ENCODE data around the gene MYO19.
"Not testable (repeated sequence)": the region's sequence is repeated elsewhere in the genome, so short reads cannot be mapped to it uniquely, and the experiment has no call there.

MYO19 gene

DNA sequence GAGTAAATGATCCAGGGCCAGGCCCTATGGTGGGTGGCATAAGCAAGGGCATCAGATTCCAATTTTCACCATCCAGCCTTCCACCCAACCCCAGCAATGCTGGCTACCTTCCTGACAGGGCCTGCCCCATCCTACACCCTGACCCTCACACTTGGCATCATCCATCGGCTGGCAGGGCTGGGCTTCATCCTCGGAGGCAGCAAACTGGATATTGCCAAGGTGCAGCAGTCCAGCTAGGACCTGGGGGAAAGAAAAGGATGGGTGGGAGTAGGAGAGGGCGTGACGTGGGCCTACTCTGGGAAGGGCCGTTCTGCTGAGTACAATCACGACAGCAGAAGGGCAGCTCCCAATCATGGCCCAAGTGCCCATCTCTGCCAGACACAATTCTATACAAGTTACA is 23.5 kb downstream of the MYO19 start:
- H2BK12ac ChIP-seq (ENCODE audit: low read length) = no peak overlapping the region
- no CpG with 5 or more reads among the region's 6 CpGs for WGBS (ENCODE audit: extremely low coverage, insufficient coverage, insufficient read length)
- no peaks in the 10 kb centered on the region for H3K27me3 ChIP-seq (ENCODE audit: insufficient read depth, low read length)
- H3K4me3 ChIP-seq (ENCODE audit: low read depth, low read length) = no peak overlapping the region
- H4K8ac ChIP-seq (ENCODE audit: low read depth, low read length) = no peak overlapping the region
- no peak for DNase-seq
- no peak overlapping the region for H2AFZ ChIP-seq (ENCODE audit: insufficient read depth, low read length, poor library complexity)
- no peaks in the 10 kb centered on the region for H3K4me1 ChIP-seq (ENCODE audit: control insufficient read depth in 1 of 2, insufficient read depth in 2 of 2, low read length in 2 of 2)
- H3K27ac ChIP-seq (ENCODE audit: low read depth, low read length) = no peak overlapping the region
- no peak overlapping the region for H3K14ac ChIP-seq (ENCODE audit: low read length)
- no peaks in the 10 kb centered on the region for H3K79me2 ChIP-seq (ENCODE audit: control insufficient read depth, insufficient read depth, low read length, poor library complexity)
- no peaks in the 10 kb centered on the region for H3K79me1 ChIP-seq (ENCODE audit: low read length)
- no peak overlapping the region for H4K12ac ChIP-seq (ENCODE audit: low read depth, low read length)
- no peak overlapping the region for H3K9ac ChIP-seq (ENCODE audit: low read length)
- no peak overlapping the region for H3K4ac ChIP-seq (ENCODE audit: low read depth, low read length)
- H3K9me3 ChIP-seq (ENCODE audit: insufficient read depth, low read depth, low read length) = peaks cover 4% of the 10 kb centered on the region
- no peak overlapping the region for H3K23ac ChIP-seq (ENCODE audit: low read length)
- no peak overlapping the region for H3K4me2 ChIP-seq (ENCODE audit: low read length)
- no peak overlapping the region for H2BK5ac ChIP-seq (ENCODE audit: low read depth, low read length, poor library complexity)
- no peak overlapping the region for H3K18ac ChIP-seq (ENCODE audit: low read length)
- H3K36me3 ChIP-seq (ENCODE audit: control insufficient read depth in 1 of 2, insufficient read depth in 2 of 2, low read length in 2 of 2) = peaks cover 73 to 85% of the 10 kb centered on the region in 2 experiments
- H2AK5ac ChIP-seq (ENCODE audit: low read length) = no peak overlapping the region
- H4K91ac ChIP-seq (ENCODE audit: low read depth, low read length) = no peak overlapping the region
- no peak overlapping the region for H2BK120ac ChIP-seq (ENCODE audit: insufficient read depth, low read length, poor library complexity)

DNA sequence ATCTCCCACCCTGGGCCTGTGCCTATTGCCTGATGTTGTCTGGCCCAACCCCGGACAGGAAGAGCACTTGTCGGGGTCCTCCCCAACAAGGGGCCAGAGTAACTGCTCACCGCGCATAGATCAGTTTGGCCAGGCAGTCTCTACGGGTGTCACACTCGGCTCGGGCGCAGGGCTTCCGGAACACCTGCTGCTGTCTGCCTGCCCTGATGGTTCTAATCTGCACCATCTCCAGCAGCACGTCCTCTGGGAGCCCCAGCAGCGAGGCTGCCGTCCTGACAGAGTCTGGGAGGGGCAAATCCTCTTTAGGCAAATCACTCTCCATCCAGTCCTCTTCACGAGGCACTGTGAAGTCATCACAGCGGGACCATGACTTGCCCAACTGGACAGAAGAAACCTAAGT is 24.0 kb downstream of the MYO19 start:
- H4K91ac ChIP-seq (ENCODE audit: low read depth, low read length) = no peak overlapping the region
- H3K4me3 ChIP-seq (ENCODE audit: low read depth, low read length) = no peak overlapping the region
- no peak overlapping the region for H3K9ac ChIP-seq (ENCODE audit: low read length)
- H3K79me1 ChIP-seq (ENCODE audit: low read length) = no peaks in the 10 kb centered on the region
- H3K4me2 ChIP-seq (ENCODE audit: low read length) = no peak overlapping the region
- no peak overlapping the region for H4K12ac ChIP-seq (ENCODE audit: low read depth, low read length)
- no peak overlapping the region for H2BK5ac ChIP-seq (ENCODE audit: low read depth, low read length, poor library complexity)
- H3K4ac ChIP-seq (ENCODE audit: low read depth, low read length) = no peak overlapping the region
- H3K27ac ChIP-seq (ENCODE audit: low read depth, low read length) = no peak overlapping the region
- H3K14ac ChIP-seq (ENCODE audit: low read length) = no peak overlapping the region
- no peak overlapping the region for H3K23ac ChIP-seq (ENCODE audit: low read length)
- H2BK120ac ChIP-seq (ENCODE audit: insufficient read depth, low read length, poor library complexity) = no peak overlapping the region
- H3K79me2 ChIP-seq (ENCODE audit: control insufficient read depth, insufficient read depth, low read length, poor library complexity) = no peaks in the 10 kb centered on the region
- DNase-seq = peak; percentile 57 to 66
- no CpG with 5 or more reads among the region's 14 CpGs for WGBS (ENCODE audit: extremely low coverage, insufficient coverage, insufficient read length)
- no peak overlapping the region for H2AFZ ChIP-seq (ENCODE audit: insufficient read depth, low read length, poor library complexity)
- no peak overlapping the region for H2BK12ac ChIP-seq (ENCODE audit: low read length)
- H4K8ac ChIP-seq (ENCODE audit: low read depth, low read length) = no peak overlapping the region
- no peaks in the 10 kb centered on the region for H3K27me3 ChIP-seq (ENCODE audit: insufficient read depth, low read length)
- H3K9me3 ChIP-seq (ENCODE audit: insufficient read depth, low read depth, low read length) = peaks cover 4% of the 10 kb centered on the region
- H3K18ac ChIP-seq (ENCODE audit: low read length) = no peak overlapping the region
- H2AK5ac ChIP-seq (ENCODE audit: low read length) = no peak overlapping the region
- H3K4me1 ChIP-seq (ENCODE audit: control insufficient read depth in 1 of 2, insufficient read depth in 2 of 2, low read length in 2 of 2) = no peaks in the 10 kb centered on the region
- H3K36me3 ChIP-seq (ENCODE audit: control insufficient read depth in 1 of 2, insufficient read depth in 2 of 2, low read length in 2 of 2) = peaks cover 76 to 86% of the 10 kb centered on the region in 2 experiments

DNA sequence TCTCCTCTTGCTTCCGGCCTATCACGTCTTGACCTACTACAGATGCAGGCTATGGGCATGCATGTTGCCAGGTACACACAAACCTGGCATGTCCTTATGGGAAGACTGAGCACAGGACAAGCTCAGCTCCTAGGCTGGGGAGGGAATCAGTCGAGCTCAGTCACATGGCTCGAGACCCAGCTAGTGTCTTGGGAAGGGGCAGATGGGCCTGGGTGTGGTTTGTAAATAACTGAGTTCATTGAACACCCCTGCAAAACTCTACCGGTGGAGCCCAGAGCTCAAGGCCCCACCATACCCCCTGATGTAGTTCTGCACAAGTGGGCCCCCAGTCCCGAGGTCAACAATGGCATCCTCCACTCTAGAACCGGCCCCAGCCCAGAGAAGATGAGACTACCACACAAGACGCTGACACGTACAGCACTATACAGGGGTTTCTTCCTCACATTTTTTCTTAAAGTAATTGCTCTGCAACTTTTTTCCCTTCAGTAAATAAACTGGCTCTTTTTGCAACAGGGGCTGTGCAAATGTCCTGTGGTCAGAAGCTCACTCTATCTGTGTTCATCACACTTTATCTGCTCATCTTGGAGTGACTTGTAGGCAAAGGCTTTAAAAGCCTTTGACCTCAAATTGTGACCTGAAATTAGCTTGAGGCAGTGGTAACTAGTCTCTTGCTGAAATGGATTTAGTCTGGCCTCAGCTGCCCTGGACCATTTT is 25.2 kb downstream of the MYO19 start:
- DNase-seq = peak in 1 of 2 donors; percentile 39
- no peak overlapping the region for H3K18ac ChIP-seq (ENCODE audit: low read length)
- no peaks in the 10 kb centered on the region for H3K27me3 ChIP-seq (ENCODE audit: insufficient read depth, low read length)
- no peak overlapping the region for H2BK5ac ChIP-seq (ENCODE audit: low read depth, low read length, poor library complexity)
- no peak overlapping the region for H3K4me2 ChIP-seq (ENCODE audit: low read length)
- no peak overlapping the region for H4K12ac ChIP-seq (ENCODE audit: low read depth, low read length)
- no peaks in the 10 kb centered on the region for H3K79me2 ChIP-seq (ENCODE audit: control insufficient read depth, insufficient read depth, low read length, poor library complexity)
- no peaks in the 10 kb centered on the region for H3K79me1 ChIP-seq (ENCODE audit: low read length)
- no peak overlapping the region for H2AFZ ChIP-seq (ENCODE audit: insufficient read depth, low read length, poor library complexity)
- no CpG with 5 or more reads among the region's 9 CpGs for whole genome bisulfite sequencing (ENCODE audit: extremely low coverage, insufficient coverage, insufficient read length)
- no peak overlapping the region for H4K8ac ChIP-seq (ENCODE audit: low read depth, low read length)
- no peak overlapping the region for H3K23ac ChIP-seq (ENCODE audit: low read length)
- H3K9me3 ChIP-seq (ENCODE audit: insufficient read depth, low read depth, low read length) = peaks cover 4% of the 10 kb centered on the region
- no peak overlapping the region for H3K4ac ChIP-seq (ENCODE audit: low read depth, low read length)
- no peak overlapping the region for H4K91ac ChIP-seq (ENCODE audit: low read depth, low read length)
- no peak overlapping the region for H2BK120ac ChIP-seq (ENCODE audit: insufficient read depth, low read length, poor library complexity)
- no peak overlapping the region for H3K14ac ChIP-seq (ENCODE audit: low read length)
- H3K4me1 ChIP-seq (ENCODE audit: control insufficient read depth in 1 of 2, insufficient read depth in 2 of 2, low read length in 2 of 2) = no peaks in the 10 kb centered on the region
- no peak overlapping the region for H2AK5ac ChIP-seq (ENCODE audit: low read length)
- H3K9ac ChIP-seq (ENCODE audit: low read length) = no peak overlapping the region
- no peak overlapping the region for H2BK12ac ChIP-seq (ENCODE audit: low read length)
- no peak overlapping the region for H3K27ac ChIP-seq (ENCODE audit: low read depth, low read length)
- peaks cover 78 to 84% of the 10 kb centered on the region in 2 experiments for H3K36me3 ChIP-seq (ENCODE audit: control insufficient read depth in 1 of 2, insufficient read depth in 2 of 2, low read length in 2 of 2)
- no peak overlapping the region for H3K4me3 ChIP-seq (ENCODE audit: low read depth, low read length)

DNA sequence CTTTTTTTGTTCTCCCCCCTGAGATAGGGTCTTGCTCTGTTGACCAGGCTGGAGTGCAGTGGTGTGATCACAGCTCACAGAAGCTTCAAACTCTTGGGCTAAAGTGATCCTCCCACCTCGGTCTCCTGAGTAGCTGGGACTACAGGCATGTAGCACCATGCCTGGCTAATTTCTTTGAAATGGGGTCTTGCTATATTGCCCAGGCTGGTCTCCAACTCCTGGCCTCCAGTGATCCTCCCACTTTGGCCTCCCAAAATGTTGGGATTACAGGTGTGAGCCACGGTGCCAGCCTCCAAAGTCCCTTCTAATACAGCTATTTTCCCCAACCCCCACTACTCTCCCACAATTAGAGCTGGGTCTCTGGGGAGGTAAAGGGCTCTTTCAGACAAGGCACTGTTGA is 26.2 kb downstream of the MYO19 start:
- not testable (repeated sequence) for H3K9ac ChIP-seq (ENCODE audit: low read length); H3K79me2 ChIP-seq (ENCODE audit: control insufficient read depth, insufficient read depth, low read length, poor library complexity); H4K12ac ChIP-seq (ENCODE audit: low read depth, low read length); H3K4me3 ChIP-seq (ENCODE audit: low read depth, low read length); H3K27me3 ChIP-seq (ENCODE audit: insufficient read depth, low read length); H4K91ac ChIP-seq (ENCODE audit: low read depth, low read length); H2BK5ac ChIP-seq (ENCODE audit: low read depth, low read length, poor library complexity); H2BK12ac ChIP-seq (ENCODE audit: low read length); H2BK120ac ChIP-seq (ENCODE audit: insufficient read depth, low read length, poor library complexity); H3K79me1 ChIP-seq (ENCODE audit: low read length); H3K23ac ChIP-seq (ENCODE audit: low read length); H3K4me2 ChIP-seq (ENCODE audit: low read length); H2AK5ac ChIP-seq (ENCODE audit: low read length); H3K14ac ChIP-seq (ENCODE audit: low read length); H3K18ac ChIP-seq (ENCODE audit: low read length); H3K9me3 ChIP-seq (ENCODE audit: insufficient read depth, low read depth, low read length); H3K4ac ChIP-seq (ENCODE audit: low read depth, low read length); DNase-seq; H4K8ac ChIP-seq (ENCODE audit: low read depth, low read length); H2AFZ ChIP-seq (ENCODE audit: insufficient read depth, low read length, poor library complexity); H3K27ac ChIP-seq (ENCODE audit: low read depth, low read length); H3K4me1 ChIP-seq (ENCODE audit: control insufficient read depth in 1 of 2, insufficient read depth in 2 of 2, low read length in 2 of 2)
- no CpG with 5 or more reads among the region's 2 CpGs for WGBS (ENCODE audit: extremely low coverage, insufficient coverage, insufficient read length)
- H3K36me3 ChIP-seq (ENCODE audit: control insufficient read depth in 1 of 2, insufficient read depth in 2 of 2, low read length in 2 of 2) = peaks cover 83 to 85% of the 10 kb centered on the region in 2 experiments

All from trophoblast cell (in vitro differentiated cells and primary cell).